OCI-LY1 (cell line): ENCODE data around the gene CCDC88B.

ENCODE experiments used
- EZH2 ChIP-seq: fragments of 200-600 bp; sonication (generic), shearing (Covaris generic); IDR thresholded peaks from 2 replicates; pipeline ENCODE4 v1.8.0; 2017; ENCODE audit warnings: borderline replicate concordance, mixed run types, mild to moderate bottlenecking, antibody characterized with exemption, low read length, moderate library complexity, mixed read lengths
- TF ChIP-seq, protein P1 (sequence below): fragments of 200-600 bp; sonication (generic), shearing (Covaris generic); IDR thresholded peaks from 2 replicates; pipeline ENCODE4 v1.5.1; 2017; ENCODE audit warnings: mild to moderate bottlenecking, antibody characterized with exemption, low read length, moderate library complexity, mixed read lengths

DNA sequence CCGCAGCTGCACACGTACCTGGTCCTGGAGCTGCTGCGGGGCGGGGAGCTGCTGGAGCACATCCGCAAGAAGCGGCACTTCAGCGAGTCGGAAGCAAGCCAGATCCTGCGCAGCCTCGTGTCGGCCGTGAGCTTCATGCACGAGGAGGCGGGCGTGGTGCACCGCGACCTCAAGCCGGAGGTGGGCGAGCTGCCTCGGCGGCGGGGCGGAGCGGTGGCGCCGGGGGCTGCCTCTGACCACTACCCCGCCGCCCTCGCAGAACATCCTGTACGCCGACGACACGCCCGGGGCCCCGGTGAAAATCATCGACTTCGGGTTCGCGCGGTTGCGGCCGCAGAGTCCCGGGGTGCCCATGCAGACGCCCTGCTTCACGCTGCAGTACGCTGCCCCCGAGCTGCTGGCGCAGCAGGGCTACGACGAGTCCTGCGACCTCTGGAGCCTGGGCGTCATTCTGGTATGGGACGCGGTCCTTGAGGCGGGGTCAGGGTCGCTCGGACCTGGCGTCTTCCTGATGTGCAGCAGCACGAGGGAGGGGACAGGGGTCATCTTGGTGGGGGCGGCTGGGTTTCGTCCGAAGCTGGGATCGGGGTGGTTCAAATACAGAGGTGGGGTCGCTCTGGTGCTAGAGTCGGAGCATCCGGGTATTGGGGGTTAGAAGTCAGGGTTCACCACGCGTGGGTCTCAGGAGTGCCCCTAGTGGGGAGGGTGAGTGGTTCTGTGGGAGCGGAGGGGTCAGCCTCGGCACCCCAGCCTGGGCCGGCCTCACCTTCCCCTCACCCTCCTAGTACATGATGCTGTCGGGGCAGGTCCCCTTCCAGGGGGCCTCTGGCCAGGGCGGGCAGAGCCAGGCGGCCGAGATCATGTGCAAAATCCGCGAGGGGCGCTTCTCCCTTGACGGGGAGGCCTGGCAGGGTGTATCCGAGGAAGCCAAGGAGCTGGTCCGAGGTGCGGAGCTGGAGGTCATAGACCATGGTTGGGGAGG, 29.7 kb downstream of the CCDC88B start:
- TF ChIP-seq, protein P1, sequence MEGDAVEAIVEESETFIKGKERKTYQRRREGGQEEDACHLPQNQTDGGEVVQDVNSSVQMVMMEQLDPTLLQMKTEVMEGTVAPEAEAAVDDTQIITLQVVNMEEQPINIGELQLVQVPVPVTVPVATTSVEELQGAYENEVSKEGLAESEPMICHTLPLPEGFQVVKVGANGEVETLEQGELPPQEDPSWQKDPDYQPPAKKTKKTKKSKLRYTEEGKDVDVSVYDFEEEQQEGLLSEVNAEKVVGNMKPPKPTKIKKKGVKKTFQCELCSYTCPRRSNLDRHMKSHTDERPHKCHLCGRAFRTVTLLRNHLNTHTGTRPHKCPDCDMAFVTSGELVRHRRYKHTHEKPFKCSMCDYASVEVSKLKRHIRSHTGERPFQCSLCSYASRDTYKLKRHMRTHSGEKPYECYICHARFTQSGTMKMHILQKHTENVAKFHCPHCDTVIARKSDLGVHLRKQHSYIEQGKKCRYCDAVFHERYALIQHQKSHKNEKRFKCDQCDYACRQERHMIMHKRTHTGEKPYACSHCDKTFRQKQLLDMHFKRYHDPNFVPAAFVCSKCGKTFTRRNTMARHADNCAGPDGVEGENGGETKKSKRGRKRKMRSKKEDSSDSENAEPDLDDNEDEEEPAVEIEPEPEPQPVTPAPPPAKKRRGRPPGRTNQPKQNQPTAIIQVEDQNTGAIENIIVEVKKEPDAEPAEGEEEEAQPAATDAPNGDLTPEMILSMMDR = no peak
- no peak for TF ChIP-seq EZH2
